GM21381 (cell line): ENCODE data around the gene MAP3K19.
A peak's percentile ranks its signal among the peaks of the same experiment; 100 is the strongest.
"Not testable (repeated sequence)": the region's sequence is repeated elsewhere in the genome, so short reads cannot be mapped to it uniquely, and the experiment has no call there.

ENCODE experiments used
- ATAC-seq: cut with Tn5 transposase; IDR thresholded peaks from one replicate; pipeline ENCODE4 v1.9.1; 2021; ENCODE audit warnings: mild to moderate bottlenecking, moderate library complexity; ENCODE audit not compliant: unreplicated experiment

Gene MAP3K19

DNA sequence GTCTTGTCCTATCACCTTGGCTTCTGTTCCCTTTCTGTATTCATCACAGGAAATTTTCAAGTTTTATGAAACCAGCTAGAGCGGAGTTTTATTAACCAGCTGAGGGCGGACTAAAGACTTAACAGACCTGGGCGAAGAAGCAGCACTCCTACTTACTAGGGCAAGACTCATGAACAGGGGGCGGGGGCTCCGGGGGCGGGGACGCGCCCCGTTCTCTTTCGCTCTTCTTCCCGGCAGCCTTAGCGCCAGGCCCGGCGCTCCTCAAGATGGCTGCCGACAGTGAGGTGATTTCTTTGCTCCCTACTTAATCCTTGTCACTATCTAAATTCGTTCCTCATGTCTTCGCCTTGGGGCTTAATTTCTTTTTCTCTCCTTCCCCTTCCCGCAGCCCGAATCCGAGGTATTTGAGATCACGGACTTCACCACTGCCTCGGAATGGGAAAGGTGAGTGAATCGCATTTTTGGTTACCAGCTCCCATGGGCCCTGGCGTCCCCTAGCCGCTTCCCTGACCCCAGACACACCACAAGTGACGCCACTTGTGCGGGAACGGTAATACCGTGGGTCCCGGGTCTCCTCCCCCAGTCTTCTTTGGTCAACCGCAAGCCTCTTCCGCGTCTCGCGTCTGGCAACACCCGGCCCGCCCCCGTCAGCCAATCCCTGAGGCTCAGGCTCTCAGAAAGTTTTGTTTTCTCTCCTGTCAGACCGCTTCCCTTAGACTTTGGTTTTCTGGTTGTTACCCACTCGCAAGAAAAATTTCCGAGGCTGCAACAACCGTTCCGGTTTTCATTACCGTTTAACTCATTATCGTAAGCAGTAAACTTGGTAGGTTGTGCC is 5.0 kb upstream of the MAP3K19 start, which contains the start of gene RAB3GAP1:
Gene RAB3GAP1 (plus strand): TSS at position 251 of the 835 bp plus-strand sequence. CDS start 16 bp downstream, at position 267.
- ATAC-seq, result peak; percentile 75

DNA sequence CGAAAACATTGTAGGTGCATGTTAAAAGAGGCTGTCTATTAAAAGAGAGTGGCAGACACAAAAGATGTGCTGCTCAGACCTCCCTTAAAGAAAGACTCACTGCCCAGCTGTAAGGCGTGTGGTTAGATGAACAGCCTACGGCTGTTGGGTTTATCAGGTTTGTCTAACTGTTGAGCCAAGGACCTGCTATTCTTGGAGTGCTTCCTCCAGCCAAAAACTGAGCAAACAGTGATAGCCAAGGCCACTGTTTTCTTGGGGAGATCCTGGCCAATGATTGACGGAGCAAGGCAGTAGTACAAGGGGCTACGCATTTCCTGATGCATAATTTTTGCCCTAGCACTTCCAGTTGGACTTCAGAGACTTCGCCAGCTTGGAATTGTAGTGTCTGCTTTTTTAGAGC is 3.4 kb upstream of the MAP3K19 start:
- ATAC-seq, result no peak

DNA sequence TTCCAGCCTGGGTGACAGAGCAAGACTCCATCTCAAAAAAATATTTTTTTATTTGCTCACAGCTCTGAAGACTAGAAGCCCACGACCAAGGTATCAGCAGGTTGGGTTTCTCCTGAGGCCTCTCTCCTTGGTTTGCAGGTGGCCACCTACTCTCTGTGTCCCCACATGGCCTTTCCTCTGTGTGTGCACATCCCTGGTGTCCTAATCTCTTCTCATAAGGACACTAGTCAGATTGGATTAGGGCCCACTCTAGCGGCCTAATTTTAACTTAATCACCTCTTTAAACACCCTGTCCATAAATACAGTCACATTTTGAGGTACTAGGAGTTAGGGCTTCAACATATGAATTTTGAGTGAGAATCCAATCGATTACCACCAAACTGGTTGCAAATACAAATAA is 2.9 kb upstream of the MAP3K19 start:
- no peak for ATAC-seq

DNA sequence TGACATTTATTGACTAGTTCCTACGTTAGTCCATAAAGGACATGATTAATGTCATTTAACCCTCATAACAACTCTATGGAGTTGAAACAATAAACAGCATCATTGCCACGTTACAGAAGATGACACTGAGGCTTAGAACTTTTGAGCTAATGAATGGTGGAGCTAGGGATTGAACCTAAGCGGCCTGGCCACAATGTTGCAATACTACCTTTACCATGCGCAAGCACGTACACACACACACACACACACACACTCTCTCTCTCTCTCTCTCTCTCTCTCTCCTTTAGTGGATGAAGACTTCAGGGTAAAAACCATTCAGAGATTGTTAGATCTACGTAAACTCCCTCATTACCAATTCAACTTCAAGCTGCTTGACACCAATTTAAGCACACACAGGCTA is 875 bp upstream of the MAP3K19 start:
- ATAC-seq, result no peak

DNA sequence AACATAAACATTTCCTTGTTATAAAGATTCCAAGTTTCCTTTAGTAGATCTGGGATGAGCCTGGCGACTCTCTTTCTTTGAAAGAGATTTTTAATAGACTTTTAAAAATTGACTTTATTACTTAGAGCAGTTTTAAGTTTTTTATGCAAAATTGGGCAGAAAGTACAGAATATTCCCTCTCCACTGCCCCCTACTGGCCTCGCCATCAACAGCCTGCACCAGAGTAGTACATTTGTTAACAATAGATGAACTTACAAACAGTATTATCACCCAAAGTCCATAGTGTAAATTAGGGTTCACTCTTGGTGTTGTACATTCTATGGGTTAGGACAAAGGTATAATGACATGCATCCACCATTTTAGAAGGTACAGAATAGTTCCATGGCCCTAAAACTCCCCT is 3.9 kb downstream of the MAP3K19 start:
- ATAC-seq, result no peak

DNA sequence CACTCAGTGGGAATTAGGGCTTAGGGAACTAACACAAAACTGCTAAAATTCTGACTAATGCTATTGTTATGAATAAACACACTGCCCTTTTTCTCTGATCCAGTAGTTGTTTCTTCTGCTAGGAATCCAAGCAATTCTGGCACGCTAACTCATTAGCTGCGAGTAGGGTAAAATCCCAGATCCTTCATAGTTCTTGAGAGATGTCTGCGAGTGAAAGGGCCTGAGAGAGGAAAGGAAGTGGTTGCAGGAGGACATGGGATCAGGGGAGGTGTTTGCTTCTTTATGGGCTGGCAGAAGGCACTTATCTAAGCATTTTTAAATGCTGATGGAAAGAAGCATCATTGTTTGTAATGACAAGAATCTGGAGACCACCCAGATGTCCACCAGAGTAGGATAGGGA is 9.4 kb downstream of the MAP3K19 start:
- no peak for ATAC-seq

DNA sequence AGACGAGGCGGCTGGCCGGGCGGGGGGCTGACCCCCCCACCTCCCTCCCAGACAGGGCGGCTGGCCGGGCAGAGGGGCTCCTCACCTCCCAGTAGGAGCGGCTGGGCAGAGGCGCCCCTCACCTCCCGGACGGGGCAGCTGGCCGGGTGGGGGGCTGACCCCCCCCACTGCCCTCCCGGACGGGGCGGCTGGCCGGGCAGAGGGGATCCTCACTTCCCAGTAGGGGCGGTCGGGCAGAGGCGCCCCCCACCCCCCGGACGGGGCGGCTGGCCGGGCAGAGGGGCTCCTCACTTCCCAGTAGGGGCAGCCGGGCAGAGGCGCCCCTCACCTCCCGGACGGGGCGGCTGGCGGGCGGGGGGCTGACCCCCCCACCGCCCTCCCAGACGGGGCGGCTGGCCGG is 14.0 kb downstream of the MAP3K19 start:
- not testable (repeated sequence) for ATAC-seq

DNA sequence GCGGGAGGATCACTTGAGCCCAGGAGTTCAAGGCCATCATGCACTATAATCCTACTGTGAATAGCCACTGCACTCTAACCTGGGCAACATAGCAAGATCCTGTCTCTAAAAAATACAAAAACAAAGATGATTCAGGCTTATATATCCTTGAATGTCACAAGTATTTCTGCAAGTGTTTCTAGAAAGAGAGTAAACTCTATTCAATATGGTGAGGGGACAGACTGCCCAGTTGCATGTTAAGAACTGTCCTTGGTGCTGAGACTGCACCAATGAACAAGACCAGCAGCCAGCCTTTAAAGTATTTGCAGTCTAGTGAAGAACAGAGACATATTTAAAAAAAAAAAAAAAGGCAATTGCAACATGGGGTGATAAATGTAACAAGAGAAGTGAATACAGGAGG is 16.4 kb downstream of the MAP3K19 start:
- no peak for ATAC-seq

DNA sequence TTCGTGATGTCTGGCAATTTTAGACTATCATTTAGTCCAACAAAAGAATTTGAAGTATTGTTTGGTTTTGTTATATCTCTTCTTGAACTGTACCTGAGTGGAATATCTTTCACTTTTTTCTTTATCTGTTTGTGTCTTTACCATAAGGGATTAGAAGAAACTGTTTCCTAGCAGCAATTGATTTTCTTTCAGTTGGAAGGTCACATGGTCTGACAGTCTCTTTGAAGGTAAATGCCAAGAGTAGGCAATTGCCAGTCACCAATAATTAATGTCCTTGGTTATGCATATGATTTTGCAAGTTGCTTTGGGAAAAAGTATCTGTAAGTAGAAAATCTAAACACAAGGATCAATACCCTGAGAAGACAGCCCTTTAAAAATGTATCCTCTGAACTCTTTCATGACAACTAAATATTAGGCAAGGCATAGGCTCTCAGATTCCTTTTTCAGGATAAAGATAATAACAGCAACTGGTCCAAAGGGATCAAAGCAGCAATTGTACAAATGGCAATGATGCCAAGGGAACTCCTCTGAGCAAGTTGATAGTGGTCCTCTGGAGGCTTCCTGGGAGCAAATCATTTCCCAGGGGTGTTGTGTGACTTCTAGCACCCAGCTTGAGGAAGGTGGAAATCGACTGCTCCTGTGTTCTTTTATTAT is 17.6 kb downstream of the MAP3K19 start:
- no peak for ATAC-seq

DNA sequence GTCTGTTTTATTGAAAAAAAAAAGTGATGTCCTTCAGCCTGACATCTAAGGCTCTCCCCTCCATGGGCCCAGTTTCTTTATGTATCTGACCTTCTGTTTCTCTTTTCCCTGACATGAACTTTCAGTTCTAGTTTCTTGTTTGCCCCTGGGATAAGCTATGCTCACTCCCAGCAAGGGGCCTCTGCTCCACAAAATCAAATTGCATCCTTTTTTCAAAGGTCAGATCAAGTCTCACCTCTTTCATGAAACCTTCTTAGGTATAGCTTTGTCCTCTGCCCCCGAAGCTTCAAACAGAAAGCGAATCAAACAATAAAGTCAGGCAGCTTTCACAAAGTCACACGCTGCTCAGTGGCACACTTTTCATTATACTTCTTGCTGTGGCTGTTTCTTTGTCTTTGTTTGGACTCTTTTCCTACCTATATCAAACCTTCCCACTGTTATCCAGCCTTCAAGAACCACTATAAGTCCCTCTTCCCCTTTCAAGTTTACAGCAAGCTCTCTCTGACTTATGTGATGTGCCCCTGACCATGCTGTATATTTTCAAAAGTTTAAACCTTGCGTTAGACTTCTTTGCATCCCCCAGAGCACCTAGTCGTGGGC is 23.3 kb downstream of the MAP3K19 start:
- no peak for ATAC-seq

DNA sequence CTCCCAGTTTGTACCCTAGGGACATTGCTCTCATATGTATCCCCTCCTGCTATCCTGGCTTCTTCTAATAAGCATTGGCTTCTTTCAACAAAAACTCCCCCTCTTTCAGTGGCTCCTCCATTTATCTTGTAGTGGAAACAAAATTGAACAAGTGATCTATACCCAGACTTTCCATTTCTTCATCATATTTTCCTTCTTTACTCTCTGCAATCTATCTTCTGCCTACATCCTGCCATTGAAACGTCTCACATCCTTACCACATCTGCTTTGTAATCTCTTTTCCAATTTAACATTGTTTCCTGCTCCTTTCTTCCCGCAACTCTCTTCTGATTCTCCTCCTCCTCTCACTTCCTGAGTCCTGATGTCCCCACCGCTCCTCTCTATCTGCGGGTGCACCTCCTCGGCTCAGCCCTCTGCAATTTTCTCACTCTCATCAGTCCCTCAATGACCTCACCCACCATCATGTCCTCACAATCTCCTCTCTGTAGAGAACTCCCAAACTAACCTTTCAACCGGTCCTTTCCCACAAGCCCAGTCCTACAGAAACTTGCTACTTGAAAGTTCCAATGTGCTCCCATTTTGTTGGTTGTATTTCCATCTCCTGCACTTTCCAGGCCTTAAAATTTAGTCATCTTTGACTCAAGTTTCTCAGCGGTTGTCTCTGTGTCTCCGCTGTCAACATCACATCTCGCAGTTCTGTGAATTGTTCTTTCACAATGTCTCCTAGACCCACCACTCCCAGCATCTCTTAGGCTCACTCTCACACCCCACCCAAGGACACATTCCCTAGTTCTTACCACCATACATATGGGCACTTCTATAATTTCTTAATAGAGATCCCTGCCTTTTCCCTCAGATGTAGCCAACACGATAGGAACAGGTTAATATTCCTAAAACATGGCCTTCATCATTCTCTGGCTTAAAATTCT is 24.0 kb downstream of the MAP3K19 start:
- ATAC-seq, result no peak

DNA sequence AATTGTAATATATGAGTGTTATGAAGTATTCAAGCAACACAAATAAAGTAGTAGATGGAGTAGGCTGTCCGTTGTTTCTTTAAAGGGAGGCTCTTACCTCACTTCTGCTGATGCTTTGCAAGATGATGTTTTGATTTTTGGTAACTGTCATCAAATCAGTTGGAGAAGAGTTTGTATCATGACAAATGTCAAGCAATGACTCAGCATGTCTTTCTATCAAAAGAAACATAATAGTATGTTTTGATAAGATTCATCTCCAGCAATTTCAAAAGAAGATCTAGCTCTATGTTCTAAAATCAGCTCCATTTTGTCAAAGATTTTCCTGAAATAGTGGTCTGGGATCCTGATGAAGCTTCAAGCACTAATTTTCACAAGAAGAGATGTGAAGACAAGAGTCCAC is 25.6 kb downstream of the MAP3K19 start:
- ATAC-seq, result no peak

DNA sequence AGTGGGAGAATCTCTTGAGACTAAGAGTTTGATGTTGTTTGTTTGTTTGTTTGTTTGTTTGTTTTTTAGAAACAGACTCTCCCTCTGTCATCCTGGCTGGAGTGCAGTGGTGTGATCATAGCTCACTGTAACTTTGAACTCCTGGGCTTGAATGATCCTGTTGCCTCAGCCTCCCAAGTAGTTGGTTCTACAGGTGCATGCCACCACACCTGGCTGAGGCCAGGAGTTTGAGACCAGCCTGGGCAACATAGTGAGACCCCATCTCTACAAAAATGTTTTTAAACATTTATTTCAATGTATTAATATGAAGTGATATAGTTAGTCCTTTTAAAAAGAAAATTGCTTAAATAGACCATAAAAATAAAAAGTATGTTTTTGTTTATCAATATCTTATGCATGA is 35.6 kb downstream of the MAP3K19 start:
- ATAC-seq, result no peak

DNA sequence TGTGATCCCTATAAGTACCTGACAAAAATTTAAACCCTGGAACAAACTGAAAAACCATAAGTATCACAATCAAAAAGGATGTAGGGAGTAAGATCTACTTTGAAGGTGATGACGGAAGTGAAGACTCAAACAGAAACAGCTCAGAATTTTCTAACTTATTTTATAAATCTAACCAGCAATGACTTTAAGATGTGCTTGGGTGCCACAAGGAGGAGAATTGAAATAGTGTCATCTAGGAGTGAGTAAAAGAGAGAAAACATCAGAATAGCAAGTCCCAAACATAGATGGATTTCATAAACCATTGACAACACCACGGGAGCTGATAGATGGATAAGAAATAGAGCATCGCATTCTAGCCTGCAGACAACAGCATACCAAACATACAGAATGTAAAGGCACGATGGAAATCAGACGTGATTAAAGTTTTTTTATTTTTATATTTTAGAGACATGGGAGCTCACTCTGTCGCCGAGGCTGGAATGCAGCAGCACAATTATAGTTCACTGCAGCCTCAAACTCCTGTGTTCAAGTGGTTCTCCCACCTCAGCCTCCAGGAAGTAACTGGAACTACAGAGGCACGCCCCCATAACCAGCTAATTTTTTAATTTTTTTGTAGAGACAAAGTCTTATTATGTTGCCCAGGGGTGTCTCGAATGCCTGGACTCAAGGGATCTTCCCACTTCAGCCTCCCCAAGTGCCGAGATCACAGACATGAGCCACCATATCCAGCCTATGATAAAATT is 36.9 kb downstream of the MAP3K19 start:
- ATAC-seq, result no peak

DNA sequence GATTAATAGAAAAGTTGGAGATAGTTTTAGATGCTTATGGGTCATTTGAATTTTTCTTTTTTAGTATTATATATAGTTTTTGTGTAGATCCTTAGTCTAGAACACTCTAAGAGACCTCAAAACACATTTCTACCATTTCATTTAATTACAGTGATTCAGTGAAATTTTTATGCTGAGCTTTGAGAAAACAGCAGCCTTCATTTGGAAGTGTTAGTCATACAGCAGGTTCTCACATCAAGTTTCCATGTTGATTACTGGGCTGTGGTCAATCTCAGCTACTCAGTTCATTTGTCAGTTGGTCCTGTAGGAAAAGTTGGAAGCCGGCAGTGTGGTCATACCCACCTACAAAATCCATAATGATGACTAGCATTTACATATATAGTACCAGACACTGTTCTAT is 37.9 kb downstream of the MAP3K19 start:
- no peak for ATAC-seq

DNA sequence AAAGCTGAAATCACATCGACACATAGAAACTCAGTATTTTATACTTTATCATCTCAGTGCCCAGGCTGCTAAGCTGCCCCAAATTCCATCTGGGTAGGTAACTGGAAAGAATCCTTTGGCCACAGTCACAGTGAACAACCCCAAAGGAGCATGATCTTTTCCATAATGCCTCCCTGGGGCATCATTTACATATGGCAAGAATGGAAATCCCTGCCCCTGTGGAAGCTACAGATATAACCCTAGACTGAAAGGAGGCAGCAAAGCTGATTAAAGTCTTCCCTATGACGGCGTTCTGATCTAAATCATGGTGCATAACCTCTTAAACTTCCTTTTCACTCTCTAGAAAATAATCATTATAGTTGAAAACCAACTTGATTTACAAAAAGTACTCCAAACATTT is 41.5 kb downstream of the MAP3K19 start:
- ATAC-seq, result no peak

DNA sequence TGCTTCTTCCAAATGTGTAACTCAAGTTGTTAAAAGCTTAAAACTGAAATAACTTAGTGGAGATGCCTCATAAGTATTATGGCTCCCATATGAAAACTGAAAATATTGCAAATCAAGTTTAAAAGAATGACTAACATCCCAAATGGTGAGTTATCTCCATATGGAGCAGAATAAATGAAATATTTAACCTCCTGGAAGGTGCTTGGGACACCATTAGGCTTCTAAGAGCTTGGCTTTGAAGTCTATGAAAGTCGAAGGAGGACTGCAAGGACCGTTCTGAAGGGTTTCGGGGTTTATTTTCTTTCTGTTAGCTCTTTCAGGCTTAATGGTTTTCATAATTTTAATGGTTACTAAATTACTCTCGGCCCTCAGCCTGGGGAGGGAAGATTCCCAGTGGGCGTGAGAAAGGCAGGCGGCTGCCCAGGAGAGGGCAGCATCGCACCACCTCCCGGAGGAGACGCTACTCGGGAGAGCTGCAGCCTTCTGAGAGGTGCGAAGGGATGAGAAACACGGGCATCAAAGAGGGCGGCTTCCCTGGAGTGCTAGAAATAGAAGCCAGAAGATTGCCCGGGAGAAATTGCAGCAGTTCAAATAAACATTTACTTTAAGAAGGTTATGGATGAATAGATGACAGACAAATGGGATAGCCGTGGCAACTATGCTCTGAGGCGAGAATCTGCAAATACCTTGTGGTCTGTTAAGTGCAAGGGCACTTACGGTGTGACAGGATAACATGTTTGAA is 43.1 kb downstream of the MAP3K19 start:
- ATAC-seq, result peak; percentile 88

DNA sequence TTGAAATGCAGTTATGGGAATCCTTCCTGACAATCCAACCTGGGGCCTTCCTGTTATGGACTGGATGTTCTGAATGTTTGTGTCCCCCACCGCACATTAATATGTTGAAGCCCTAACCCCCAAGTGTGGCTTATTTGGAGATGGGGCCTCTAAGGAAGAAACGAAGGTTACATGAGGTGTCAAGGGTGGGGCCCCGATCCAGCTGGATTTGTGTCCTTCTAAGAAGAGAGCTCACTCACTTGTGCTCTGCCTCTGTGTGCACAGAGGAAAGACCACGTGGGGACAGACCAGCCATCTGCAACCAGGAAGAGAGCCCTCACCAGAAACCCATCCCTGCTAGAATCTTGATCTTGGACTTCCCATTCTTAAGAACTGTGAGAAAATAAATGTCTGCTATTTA is 44.4 kb downstream of the MAP3K19 start:
- no peak for ATAC-seq

DNA sequence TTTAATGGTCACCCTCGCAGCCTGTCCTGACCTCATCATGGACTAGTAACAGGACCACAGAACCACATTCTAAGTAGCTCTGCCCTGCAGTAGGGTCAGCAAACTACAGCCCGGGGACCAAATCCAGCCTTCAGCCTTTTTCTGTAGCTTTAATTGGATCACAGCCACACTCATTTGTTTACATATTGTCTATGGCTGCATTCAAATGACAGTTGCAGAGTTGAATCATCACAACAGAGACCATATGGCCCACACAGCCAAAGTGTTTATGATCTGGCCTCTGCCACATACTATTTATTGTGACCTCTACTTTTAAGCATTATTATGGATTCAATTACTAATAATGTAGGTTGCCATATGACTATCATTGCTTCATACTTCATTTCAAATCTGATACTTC is 47.7 kb downstream of the MAP3K19 start:
- ATAC-seq, result no peak
